ENCODE results near the gene DKK3. TPM values are rescaled to one million over a fixed set of nuclear protein-coding genes. Genes with fewer than 3 reads are reported as not detected.

The DKK3 gene
- total and polyA plus RNA-seq, 4 donors, result 202 to 464 (median 417) TPM

GRCh38 chr11:11952036-11952435 is 56.4 kb downstream of the DKK3 start:
- H3K36me3 ChIP-seq (ENCODE audit: control insufficient read depth, insufficient read depth, low read length), result peaks cover 10% of the 10 kb centered on the region

GRCh38 chr11:11949482-11949881 is 58.9 kb downstream of the DKK3 start:
- Histone ChIP-seq H3K27me3 (ENCODE audit: control insufficient read depth, insufficient read depth, low read length) (no peaks in the 10 kb centered on the region), H3K4me3 (ENCODE audit: low read depth, low read length) (no peak overlapping the region), H3K36me3 (ENCODE audit: control insufficient read depth, insufficient read depth, low read length) (peaks cover 6% of the 10 kb centered on the region), H3K4me1 (ENCODE audit: control insufficient read depth, insufficient read depth, low read length) (no peaks in the 10 kb centered on the region), H3K27ac (ENCODE audit: low read depth, low read length) (no peak overlapping the region), H3K9me3 (ENCODE audit: control insufficient read depth, insufficient read depth, low read length) (no peaks in the 10 kb centered on the region)
- no peak for DNase-seq (ENCODE audit: low read depth in 4 of 6, low spot score in 6 of 6)

More at GRCh38 chr11:11952036-11952435, 56.4 kb downstream of the DKK3 start:
- no peaks in the 10 kb centered on the region for H3K9me3 ChIP-seq (ENCODE audit: control insufficient read depth, insufficient read depth, low read length)
- no peak overlapping the region for H3K4me3 ChIP-seq (ENCODE audit: low read depth, low read length)
- H3K27me3 ChIP-seq (ENCODE audit: control insufficient read depth, insufficient read depth, low read length), result no peaks in the 10 kb centered on the region
- H3K27ac ChIP-seq (ENCODE audit: low read depth, low read length), result no peak overlapping the region
- H3K4me1 ChIP-seq (ENCODE audit: control insufficient read depth, insufficient read depth, low read length), result no peaks in the 10 kb centered on the region
- DNase-seq (ENCODE audit: low read depth in 4 of 6, low spot score in 6 of 6), result no peak

- no peaks in the 10 kb centered on the region for H3K36me3 ChIP-seq (ENCODE audit: control insufficient read depth, insufficient read depth, low read length)
- no peaks in the 10 kb centered on the region for H3K27me3 ChIP-seq (ENCODE audit: control insufficient read depth, insufficient read depth, low read length)
- no peak overlapping the region for H3K27ac ChIP-seq (ENCODE audit: low read depth, low read length)
- no CpG with 5 or more reads among the region's 2 CpGs for WGBS (ENCODE audit: insufficient coverage)
- H3K9me3 ChIP-seq (ENCODE audit: control insufficient read depth, insufficient read depth, low read length), result no peaks in the 10 kb centered on the region
- no peaks in the 10 kb centered on the region for H3K4me1 ChIP-seq (ENCODE audit: control insufficient read depth, insufficient read depth, low read length)
- no peak overlapping the region for H3K4me3 ChIP-seq (ENCODE audit: low read depth, low read length)
- DNase-seq (ENCODE audit: low read depth in 4 of 6, low spot score in 6 of 6), result no peak
These were observed 60.0 kb downstream of the DKK3 start for GRCh38 chr11:11948242-11948947.

- no CpG with 5 or more reads among the region's 4 CpGs for WGBS (ENCODE audit: insufficient coverage)
- Histone ChIP-seq H3K27ac (ENCODE audit: low read depth, low read length) (no peak overlapping the region), H3K27me3 (ENCODE audit: control insufficient read depth, insufficient read depth, low read length) (no peaks in the 10 kb centered on the region), H3K4me3 (ENCODE audit: low read depth, low read length) (no peak overlapping the region), H3K4me1 (ENCODE audit: control insufficient read depth, insufficient read depth, low read length) (no peaks in the 10 kb centered on the region), H3K9me3 (ENCODE audit: control insufficient read depth, insufficient read depth, low read length) (no peaks in the 10 kb centered on the region), H3K36me3 (ENCODE audit: control insufficient read depth, insufficient read depth, low read length) (no peaks in the 10 kb centered on the region)
- no peak for DNase-seq (ENCODE audit: low read depth in 4 of 6, low spot score in 6 of 6)
These were observed 60.6 kb downstream of the DKK3 start for GRCh38 chr11:11947825-11948224.

GRCh38 chr11:11946878-11947277 is 61.5 kb downstream of the DKK3 start:
- Histone ChIP-seq H3K4me3 (ENCODE audit: low read depth, low read length) (no peak overlapping the region), H3K27me3 (ENCODE audit: control insufficient read depth, insufficient read depth, low read length) (no peaks in the 10 kb centered on the region), H3K4me1 (ENCODE audit: control insufficient read depth, insufficient read depth, low read length) (no peaks in the 10 kb centered on the region), H3K27ac (ENCODE audit: low read depth, low read length) (no peak overlapping the region), H3K36me3 (ENCODE audit: control insufficient read depth, insufficient read depth, low read length) (no peaks in the 10 kb centered on the region), H3K9me3 (ENCODE audit: control insufficient read depth, insufficient read depth, low read length) (no peaks in the 10 kb centered on the region)
- DNase-seq (ENCODE audit: low read depth in 4 of 6, low spot score in 6 of 6), result no peak
- WGBS (ENCODE audit: insufficient coverage), result 80% methylated on average over 1 of the region's 2 CpGs

GRCh38 chr11:11946180-11946579 is 62.2 kb downstream of the DKK3 start:
- H3K36me3 ChIP-seq (ENCODE audit: control insufficient read depth, insufficient read depth, low read length), result no peaks in the 10 kb centered on the region
- H3K27ac ChIP-seq (ENCODE audit: low read depth, low read length), result no peak overlapping the region

GRCh38 chr11:11944444-11944843 is 64.0 kb downstream of the DKK3 start:
- H3K4me1 ChIP-seq (ENCODE audit: control insufficient read depth, insufficient read depth, low read length), result no peaks in the 10 kb centered on the region
- DNase-seq (ENCODE audit: low read depth in 4 of 6, low spot score in 6 of 6), result no peak
- H3K9me3 ChIP-seq (ENCODE audit: control insufficient read depth, insufficient read depth, low read length), result no peaks in the 10 kb centered on the region
- no peak overlapping the region for H3K27ac ChIP-seq (ENCODE audit: low read depth, low read length)
- no CpG with 5 or more reads among the region's 5 CpGs for WGBS (ENCODE audit: insufficient coverage)
- no peaks in the 10 kb centered on the region for H3K27me3 ChIP-seq (ENCODE audit: control insufficient read depth, insufficient read depth, low read length)
- H3K36me3 ChIP-seq (ENCODE audit: control insufficient read depth, insufficient read depth, low read length), result no peaks in the 10 kb centered on the region
- H3K4me3 ChIP-seq (ENCODE audit: low read depth, low read length), result no peak overlapping the region

More at GRCh38 chr11:11946180-11946579, 62.2 kb downstream of the DKK3 start:
- Histone ChIP-seq H3K27me3 (ENCODE audit: control insufficient read depth, insufficient read depth, low read length) (no peaks in the 10 kb centered on the region), H3K4me1 (ENCODE audit: control insufficient read depth, insufficient read depth, low read length) (no peaks in the 10 kb centered on the region), H3K9me3 (ENCODE audit: control insufficient read depth, insufficient read depth, low read length) (no peaks in the 10 kb centered on the region), H3K4me3 (ENCODE audit: low read depth, low read length) (no peak overlapping the region)
- WGBS (ENCODE audit: insufficient coverage), result no CpG with 5 or more reads among the region's 2 CpGs
- DNase-seq (ENCODE audit: low read depth in 4 of 6, low spot score in 6 of 6), result no peak

- H3K36me3 ChIP-seq (ENCODE audit: control insufficient read depth, insufficient read depth, low read length), result no peaks in the 10 kb centered on the region
- no peak overlapping the region for H3K4me3 ChIP-seq (ENCODE audit: low read depth, low read length)
- no peaks in the 10 kb centered on the region for H3K9me3 ChIP-seq (ENCODE audit: control insufficient read depth, insufficient read depth, low read length)
- H3K4me1 ChIP-seq (ENCODE audit: control insufficient read depth, insufficient read depth, low read length), result no peaks in the 10 kb centered on the region
- no peak overlapping the region for H3K27ac ChIP-seq (ENCODE audit: low read depth, low read length)
- WGBS (ENCODE audit: insufficient coverage), result 100% methylated on average over 3 of the region's 3 CpGs
- H3K27me3 ChIP-seq (ENCODE audit: control insufficient read depth, insufficient read depth, low read length), result no peaks in the 10 kb centered on the region
- no peak for DNase-seq (ENCODE audit: low read depth in 4 of 6, low spot score in 6 of 6)
These were observed 65.8 kb downstream of the DKK3 start for GRCh38 chr11:11942668-11943067.

GRCh38 chr11:11940551-11940950 is 67.9 kb downstream of the DKK3 start:
- Histone ChIP-seq H3K4me3 (ENCODE audit: low read depth, low read length) (no peak overlapping the region), H3K27ac (ENCODE audit: low read depth, low read length) (no peak overlapping the region), H3K4me1 (ENCODE audit: control insufficient read depth, insufficient read depth, low read length) (no peaks in the 10 kb centered on the region), H3K9me3 (ENCODE audit: control insufficient read depth, insufficient read depth, low read length) (no peaks in the 10 kb centered on the region), H3K27me3 (ENCODE audit: control insufficient read depth, insufficient read depth, low read length) (no peaks in the 10 kb centered on the region), H3K36me3 (ENCODE audit: control insufficient read depth, insufficient read depth, low read length) (no peaks in the 10 kb centered on the region)
- peak in 1 of 6 donors; percentile 14 for DNase-seq (ENCODE audit: low read depth in 4 of 6, low spot score in 6 of 6)

GRCh38 chr11:11937957-11938356 is 70.5 kb downstream of the DKK3 start:
- no peak overlapping the region for H3K27ac ChIP-seq (ENCODE audit: low read depth, low read length)
- WGBS (ENCODE audit: insufficient coverage), result no CpG with 5 or more reads among the region's 1 CpG
- H3K36me3 ChIP-seq (ENCODE audit: control insufficient read depth, insufficient read depth, low read length), result no peaks in the 10 kb centered on the region
- H3K4me1 ChIP-seq (ENCODE audit: control insufficient read depth, insufficient read depth, low read length), result no peaks in the 10 kb centered on the region
- DNase-seq (ENCODE audit: low read depth in 4 of 6, low spot score in 6 of 6), result no peak
- no peaks in the 10 kb centered on the region for H3K27me3 ChIP-seq (ENCODE audit: control insufficient read depth, insufficient read depth, low read length)
- H3K9me3 ChIP-seq (ENCODE audit: control insufficient read depth, insufficient read depth, low read length), result no peaks in the 10 kb centered on the region
- H3K4me3 ChIP-seq (ENCODE audit: low read depth, low read length), result no peak overlapping the region
